ENCODE measurements around the gene PAK4.

Gene PAK4

GRCh38 chr19:39183104-39183503, 57.5 kb downstream of the PAK4 start:
- no peak for DNase-seq

- DNase-seq: no peak
Measured at GRCh38 chr19:39186391-39186790, 60.8 kb downstream of the PAK4 start.

DNA sequence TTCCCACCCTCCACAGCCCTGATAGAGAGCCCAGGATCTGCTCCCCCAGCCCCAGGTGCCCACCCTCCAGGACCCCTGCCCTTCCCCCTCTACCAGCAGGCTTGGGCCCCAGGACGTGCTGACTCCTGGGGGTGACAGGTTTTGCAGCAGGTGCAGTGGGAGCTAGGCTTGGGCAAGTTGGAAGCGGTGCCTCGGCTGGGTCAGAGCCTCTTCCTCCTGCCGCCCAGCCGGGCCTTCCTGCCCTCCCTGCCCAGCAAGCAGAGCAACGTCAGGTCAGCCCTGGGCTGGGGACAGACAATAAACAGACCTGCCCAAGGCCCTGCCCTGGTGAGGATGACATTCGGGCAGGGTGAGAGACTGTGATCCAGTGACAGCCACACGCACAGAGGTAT, 62.0 kb downstream of the PAK4 start:
- DNase-seq: no peak

DNA sequence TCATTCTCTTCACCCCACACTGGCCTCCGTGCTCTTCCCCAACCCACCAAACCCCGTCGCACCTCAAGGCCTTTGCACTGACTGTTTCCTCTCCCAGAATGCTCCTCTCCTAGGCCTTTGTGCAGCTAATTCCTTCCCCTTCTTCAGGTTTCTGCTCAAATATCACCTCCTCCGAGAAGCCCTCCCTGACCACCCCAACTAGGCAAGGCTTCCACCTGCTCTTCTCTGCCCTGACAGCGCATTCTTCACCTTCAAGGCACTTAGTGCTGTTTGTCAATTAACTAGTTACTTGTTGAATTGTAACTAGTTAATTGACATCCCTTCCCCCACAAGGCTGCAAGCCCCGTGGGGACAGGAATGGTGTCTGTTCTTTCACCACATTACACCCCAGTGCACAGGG, 63.4 kb downstream of the PAK4 start:
- DNase-seq: no peak

DNA sequence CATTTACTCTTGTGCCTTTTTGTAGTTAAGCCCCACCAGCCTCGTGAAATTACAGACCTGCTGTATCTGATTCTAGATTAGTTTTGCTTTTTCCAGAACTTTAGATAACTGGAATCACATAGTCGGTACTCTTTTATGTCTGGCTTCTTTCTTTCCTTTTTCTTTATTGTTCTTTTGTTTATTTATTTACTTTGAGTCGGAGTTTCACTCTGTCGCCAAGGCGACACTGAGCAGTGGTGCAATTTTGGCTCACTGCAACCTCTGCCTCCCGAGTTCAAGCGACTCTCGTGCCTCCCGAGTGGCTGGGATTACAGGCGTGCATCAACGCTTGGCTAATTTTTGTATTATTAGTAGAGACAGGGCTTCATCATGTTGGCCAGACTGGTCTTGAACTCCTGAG, 65.2 kb downstream of the PAK4 start:
- DNase-seq: no peak

GRCh38 chr19:39192846-39193245, 67.3 kb downstream of the PAK4 start:
- DNase-seq: peak; percentile 56

DNA sequence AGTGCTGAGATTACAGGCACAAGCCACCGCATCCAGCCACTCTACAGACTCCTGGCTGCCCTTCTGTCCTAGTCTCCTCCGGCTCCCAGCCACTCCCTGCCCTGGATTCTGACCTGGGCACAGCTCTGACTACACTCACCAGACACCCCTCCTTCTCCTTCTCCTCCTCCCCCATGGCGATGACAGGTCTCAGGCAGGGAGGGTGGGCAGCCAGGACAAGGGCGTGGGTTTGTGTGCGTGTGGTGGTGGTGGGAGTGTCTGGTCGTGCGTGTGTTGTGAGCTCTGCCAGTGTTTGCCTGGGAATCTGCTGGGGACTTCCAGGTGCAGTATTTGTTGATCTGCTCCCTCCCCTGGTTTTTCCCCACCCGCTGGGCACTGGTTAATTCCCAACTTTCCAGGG, 68.2 kb downstream of the PAK4 start:
- DNase-seq: no peak

DNA sequence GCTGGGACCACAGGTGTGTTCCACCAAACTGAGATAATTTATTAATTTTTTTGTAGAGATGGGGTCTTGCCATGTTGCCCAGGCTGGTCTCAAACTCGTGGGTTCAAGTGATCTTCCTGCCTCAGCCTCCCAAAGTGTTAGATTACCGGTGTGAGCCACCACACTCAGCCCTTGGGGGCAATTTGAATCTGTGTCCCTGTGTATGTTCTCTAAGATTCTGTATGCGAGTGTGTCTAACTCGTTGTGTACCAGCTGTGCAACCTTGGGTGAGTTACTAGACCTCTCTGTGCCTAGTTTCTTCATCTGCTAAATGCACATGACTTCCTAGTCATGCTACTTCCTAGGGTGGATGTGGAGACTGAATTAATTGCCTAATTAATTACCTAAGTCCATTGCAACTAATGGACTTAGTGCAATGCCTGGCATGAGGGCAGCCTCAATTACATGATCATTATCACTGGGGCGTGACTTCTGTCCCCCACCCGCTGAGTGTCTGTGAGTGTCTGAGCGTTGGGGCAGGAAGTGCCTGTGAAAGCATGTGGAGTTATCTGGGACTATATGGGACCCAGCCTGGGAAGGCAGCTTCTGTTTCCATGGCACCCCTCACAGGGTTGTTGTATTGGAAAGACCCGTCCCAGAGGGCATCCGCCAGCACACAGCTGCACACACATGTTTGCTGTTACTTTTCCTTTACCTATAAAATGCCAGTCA, 69.4 kb downstream of the PAK4 start:
- DNase-seq: peak; percentile 57

DNA sequence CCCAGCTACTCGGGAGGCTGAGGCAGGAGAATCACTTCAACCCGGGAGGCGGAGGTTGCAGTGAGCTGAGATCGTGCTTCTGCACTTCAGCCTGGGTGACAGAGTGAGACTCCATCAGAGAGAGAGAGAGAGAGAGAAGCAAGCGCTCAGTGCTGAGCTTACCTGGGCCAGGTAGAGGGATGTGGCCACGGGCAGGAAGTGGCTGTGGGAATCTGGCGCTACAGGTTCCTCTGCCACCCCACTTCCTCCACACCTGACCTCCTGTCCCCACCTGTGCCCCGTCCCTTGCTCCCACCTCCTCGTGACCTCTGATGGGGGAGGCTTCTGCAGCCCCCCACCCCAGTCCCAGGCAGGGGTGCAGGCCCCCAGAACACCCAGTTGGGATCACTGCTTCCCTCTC, 70.2 kb downstream of the PAK4 start:
- no peak for DNase-seq

- DNase-seq: peak; percentile 76
Measured at GRCh38 chr19:39196320-39196719, 70.7 kb downstream of the PAK4 start.

DNA sequence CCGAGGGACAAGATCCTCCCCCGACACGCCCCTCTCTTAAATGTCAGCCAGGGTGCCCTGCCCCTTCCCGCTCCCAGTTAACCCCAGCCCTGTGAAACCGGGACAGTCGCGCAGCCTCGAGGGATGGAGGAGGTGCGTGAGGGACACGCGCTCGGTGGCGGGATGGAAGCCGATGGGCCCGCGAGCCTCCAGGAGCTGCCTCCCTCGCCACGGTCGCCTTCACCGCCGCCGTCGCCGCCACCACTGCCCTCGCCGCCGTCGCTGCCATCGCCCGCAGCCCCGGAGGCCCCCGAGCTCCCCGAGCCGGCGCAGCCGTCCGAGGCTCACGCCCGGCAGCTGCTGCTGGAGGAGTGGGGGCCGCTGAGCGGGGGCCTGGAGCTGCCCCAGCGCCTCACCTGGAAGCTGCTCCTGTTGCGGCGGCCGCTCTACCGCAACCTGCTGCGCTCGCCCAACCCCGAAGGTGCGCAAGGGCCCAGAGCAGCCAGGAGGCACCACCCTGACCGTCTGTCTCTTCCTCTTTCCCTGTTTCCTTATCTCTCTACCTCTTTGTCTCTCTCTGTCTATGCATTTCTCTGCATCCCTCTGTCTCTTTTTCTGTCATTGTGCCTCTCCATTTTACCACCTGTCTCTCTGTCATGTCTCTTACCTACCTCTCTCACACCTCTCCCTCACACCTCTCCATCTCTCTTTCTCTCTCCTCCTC, 71.4 kb downstream of the PAK4 start, which contains the start of gene NCCRP1:
Gene NCCRP1, plus strand, starts transcription at position 105 of the 703 bp plus-strand sequence. Its CDS starts 19 bp downstream, at position 124.
- peak; percentile 60 for DNase-seq

GRCh38 chr19:39197808-39198207, 72.2 kb downstream of the PAK4 start:
- DNase-seq: no peak

DNA sequence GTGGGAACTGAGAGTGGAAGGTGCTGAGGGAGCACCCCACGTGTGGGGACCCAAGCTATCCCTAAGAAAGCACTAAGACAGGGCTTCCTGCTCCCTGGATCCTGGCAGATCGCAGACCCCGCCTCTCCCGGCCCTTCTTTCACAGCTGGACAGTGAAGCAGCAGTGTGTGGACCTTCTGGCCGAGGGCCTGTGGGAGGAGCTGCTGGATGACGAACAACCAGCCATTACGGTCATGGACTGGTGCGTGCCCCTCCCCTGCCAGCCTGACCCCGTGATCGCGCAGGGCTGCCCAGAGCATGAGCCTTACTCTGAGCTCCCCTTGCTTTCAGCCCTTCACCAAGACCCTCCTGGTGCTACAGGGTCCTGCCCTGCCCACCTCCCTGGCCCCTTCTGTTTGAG, 73.4 kb downstream of the PAK4 start:
- DNase-seq: peak; percentile 58

DNA sequence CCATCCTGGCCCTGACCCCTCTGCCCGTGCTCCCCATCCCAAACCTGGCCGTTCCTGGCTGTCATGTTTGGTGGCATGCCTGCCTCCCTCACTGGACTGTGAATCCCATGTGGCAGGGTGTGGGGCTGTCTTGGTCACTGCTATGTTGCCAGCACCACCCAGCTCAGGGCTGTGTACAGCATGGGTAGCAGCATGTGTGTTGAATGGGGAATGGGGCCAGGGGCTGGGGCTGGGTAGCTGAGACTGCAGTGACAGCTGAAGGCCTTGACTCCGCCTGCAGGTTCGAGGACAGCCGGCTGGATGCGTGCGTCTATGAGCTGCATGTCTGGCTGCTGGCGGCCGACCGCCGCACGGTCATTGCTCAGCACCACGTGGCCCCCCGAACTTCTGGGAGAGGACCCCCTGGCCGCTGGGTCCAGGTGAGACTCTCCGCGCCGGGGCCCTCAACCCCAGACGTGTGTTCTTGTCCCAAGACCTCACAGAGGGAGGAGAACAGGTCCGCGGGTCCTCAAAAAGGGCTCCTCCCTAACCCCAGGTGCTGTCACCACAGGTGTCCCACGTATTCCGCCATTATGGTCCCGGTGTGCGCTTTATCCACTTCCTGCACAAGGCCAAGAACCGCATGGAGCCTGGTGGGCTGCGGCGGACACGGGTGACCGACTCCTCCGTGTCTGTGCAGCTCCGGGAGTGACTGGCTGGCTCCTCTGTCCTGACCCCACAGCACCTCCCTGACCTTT, 74.6 kb downstream of the PAK4 start:
- no peak for DNase-seq

DNA sequence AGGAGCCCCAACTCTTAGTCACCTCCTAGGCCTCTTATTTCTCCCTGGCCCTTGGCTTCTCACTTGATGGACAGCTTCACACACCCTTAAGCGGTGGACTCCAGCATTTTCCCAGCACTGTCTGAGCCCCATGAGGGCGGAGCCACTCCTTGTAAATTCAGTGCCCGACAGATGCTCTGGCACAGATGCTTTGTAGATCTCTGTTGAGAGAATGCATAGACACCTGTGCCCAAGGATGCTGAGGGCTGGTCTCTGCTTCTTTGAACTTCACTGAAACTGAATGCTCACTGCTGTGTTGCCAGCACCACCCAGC, 75.2 kb downstream of the PAK4 start:
- no peak for DNase-seq

DNA sequence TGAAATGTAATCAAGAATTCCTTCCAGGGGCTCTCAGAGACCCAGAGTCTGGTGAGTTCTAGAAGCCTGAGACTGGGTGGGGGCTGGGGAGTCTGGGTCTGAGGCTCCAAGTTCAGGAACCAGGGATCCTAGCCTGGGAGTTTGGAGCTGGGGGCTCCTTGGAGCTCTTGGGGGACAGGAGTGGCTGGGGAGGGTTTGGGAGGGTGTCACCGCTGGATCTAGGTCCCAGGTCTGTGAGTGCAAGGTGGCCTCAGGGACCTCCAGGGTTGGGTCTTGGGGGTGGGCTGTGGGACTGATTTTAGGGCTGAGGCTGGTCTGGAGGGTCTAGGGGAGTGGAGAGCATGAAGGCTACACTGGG, 77.4 kb downstream of the PAK4 start:
- no peak for DNase-seq

DNA sequence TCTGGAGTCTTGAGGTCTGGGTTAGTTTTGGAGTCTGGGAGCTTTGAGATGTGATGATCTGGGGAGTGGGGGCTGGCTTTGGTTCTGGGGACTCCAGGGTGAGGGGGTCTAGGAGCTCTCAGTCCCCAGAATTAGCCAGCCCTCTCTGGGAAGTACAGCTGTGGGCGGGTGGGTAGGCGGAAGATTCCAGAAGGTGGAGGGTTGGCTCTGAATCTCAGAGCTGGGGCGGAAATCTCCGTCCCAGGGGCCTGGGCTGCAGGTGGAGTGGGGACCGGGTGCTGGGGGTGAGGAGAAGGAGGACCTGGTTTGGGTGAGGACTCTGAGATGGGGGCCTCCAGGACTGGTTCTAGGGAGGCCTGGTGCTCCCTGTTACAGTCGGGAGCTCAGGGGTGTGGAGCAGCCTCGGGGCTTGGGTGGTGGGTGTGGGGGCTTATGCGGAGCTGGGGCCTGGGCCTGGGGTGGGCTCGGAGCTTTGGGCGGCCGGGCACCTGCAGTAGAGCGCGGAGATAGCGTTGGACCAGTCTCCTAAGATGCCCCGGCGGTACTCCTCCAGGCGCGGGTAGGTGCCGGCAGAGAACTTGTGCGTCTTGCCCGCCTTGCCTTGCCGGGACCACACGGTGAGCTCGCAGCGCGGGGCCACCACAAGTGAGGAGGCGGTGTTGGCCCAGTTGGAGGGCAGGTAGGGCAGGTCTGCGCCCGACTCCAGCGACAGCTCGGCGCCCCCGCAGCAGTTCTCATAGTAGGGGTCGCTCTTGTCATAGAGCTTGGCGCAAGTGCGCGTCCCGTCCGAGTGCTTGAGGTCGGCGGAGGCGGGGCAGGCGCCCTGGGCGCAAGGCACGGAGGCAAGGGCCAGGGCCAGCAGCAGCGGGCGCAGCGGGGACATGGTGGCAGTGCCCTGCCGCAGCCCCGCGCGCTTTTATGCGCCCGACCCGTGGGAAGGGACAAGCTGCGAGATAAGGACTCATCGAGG, 78.1 kb downstream of the PAK4 start, which contains the start of gene SYCN:
Gene SYCN, minus strand, starts transcription at position 892 of the 970 bp plus-strand sequence. Its CDS starts 9 bp downstream, at position 883.
- DNase-seq: no peak

- no peak for DNase-seq
Measured at GRCh38 chr19:39205449-39205764, 79.8 kb downstream of the PAK4 start.

DNA sequence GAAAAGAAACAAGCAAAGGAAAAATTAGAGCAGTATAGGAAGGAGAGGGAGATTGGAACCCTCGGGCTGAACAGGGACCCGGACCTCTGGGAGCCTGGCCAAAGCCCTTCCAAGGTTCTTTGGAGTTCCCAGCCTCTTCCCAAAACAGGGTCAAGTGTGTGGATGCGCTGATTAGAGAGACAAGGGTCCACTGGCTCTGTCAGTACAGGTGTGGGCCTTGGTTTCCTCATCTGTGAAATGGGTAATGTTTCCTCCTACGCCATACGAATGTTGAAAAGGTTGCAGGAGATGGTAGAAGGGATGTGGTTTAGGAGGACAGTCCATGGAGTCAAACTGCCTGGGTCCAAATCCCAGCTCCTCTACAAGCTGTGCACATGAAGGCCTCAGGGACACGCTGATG, 80.5 kb downstream of the PAK4 start:
- no peak for DNase-seq

DNA sequence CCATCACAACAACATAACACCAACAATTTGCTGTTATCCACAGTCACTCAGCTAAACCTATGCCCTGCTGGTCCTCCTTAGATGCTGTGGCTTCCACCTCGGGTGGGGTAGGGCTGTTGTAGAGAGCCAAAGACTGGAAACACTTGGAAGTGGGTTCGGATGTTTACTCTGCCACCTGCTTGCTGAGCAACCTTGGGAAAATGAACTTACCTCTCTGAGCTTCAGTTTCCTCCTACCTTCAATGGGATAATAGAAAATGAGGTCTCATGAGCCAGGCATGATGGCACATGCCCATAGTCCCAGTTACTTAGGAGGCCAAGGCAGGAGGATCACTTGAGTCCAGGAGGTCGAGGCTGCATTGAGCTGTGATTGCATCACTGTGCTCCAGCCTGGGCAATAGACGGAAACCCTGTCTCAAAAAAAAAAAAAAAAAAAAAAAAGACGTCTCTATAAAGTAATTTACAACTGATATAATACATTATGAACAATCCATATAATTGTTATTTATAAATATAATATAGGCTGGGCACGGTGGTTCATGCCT, 81.8 kb downstream of the PAK4 start:
- DNase-seq: no peak

DNA sequence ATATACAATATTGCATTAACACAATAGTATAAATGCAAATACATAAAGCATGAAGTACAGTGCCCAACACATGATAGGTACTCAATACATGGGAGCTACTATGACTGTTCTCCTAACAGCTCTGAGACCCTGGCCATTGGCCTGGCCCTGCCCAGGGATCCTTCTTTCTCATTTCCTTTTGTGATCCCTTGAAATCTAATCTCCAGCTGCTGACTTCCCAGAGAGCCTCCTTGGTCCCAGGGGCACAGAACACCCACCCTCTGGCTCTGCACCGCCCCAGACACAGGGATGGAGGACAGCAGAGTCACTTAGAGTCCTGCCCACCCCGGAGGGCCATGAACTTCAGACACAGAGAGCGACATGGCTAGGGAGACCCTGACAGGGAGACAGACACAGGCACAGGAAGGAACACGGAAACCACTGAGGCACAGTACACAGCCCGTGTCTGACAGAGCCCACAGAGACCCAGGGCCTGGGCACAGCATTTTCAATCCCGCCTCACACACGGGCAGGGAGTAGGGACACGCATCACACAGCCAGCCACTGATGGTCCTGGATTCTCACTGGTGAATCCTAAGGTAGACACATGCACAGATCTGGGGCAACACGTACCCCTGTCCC, 82.7 kb downstream of the PAK4 start:
- no peak for DNase-seq

DNA sequence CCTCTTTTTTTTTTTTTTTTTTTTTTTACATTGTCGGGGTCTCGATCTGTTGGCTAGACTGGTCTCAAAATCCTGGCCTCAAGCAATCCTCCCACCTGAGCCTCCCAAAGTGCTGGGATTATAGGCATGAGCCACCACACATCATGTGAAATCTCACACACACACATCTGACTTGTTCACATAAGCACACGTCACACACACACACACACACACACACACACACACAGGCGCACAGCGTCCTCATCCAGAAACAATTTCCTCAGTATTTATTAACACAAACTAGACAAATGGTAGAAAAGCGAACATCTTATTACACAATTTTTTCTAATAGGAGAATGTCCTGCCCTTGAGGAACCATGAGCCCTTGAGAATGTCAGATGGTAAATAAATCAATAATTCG, 83.6 kb downstream of the PAK4 start:
- no peak for DNase-seq

Measured in eye (tissue), 1 donor.